ENCODE results near the gene LCT. TPM values are rescaled to one million over a fixed set of nuclear protein-coding genes. Genes with fewer than 3 reads are reported as not detected.

The LCT gene
- total RNA-seq, 1 experiment from 2014 or later = not detected

- H4K20me1 ChIP-seq (ENCODE audit: low read length) = no peaks in the 10 kb centered on the region
- H2AFZ ChIP-seq (ENCODE audit: low read length) = no peak overlapping the region
- peaks cover 51% of the 10 kb centered on the region for H3K36me3 ChIP-seq (ENCODE audit: low read depth, low read length)
- no peaks in the 10 kb centered on the region for H3K9me2 ChIP-seq (replicated peaks; ENCODE audit: low read length)
- ATAC-seq (no peak), DNase-seq (no peak)
- no peak overlapping the region for H3K4me3 ChIP-seq (ENCODE audit: low read length)
- no peaks in the 10 kb centered on the region for H3K4me1 ChIP-seq (ENCODE audit: insufficient read depth, low read length)
- H3K79me2 ChIP-seq (ENCODE audit: low read length) = no peaks in the 10 kb centered on the region
- no peaks in the 10 kb centered on the region for H3F3A ChIP-seq (ENCODE audit: low read length, unreplicated experiment)
- ChIA-PET CTCF (no interaction called here), POLR2A (ENCODE audit: unreplicated experiment) (no interaction called here)
- H3K27ac ChIP-seq (ENCODE audit: low read length) = no peak overlapping the region
- no peak overlapping the region for H3K9ac ChIP-seq (ENCODE audit: low read length)
- no peak overlapping the region for H3K4me2 ChIP-seq (ENCODE audit: low read length)
- no peaks in the 10 kb centered on the region for H3K27me3 ChIP-seq (ENCODE audit: low read length)
- BruUV-seq (replicated peaks) = no TSS peak
- intact Hi-C loops (cut with micrococcal nuclease) = no loop called here
- H3K9me3 ChIP-seq (ENCODE audit: low read length) = no peaks in the 10 kb centered on the region
- TF ChIP-seq EZH2phosphoT487 (IDR thresholded peaks at IDR 0.05; ENCODE audit: borderline replicate concordance, low read length) (no peak), EZH2 (IDR thresholded peaks at IDR 0.05; ENCODE audit: low read length, unreplicated experiment) (no peak), CTCF (conservative IDR thresholded peaks at IDR 0.05; ENCODE audit: low read depth, low read length) (no peak)
Observed at GRCh38 chr2:135850892-135851668, 14.1 kb upstream of the LCT start.

- no peaks in the 10 kb centered on the region for H3K9me3 ChIP-seq (ENCODE audit: low read length)
- H3K36me3 ChIP-seq (ENCODE audit: low read depth, low read length) = peaks cover 49% of the 10 kb centered on the region
- H3K4me3 ChIP-seq (ENCODE audit: low read length) = no peak overlapping the region
- CTCF ChIA-PET = no interaction called here
- H3K9ac ChIP-seq (ENCODE audit: low read length) = no peak overlapping the region
- peaks cover 6% of the 10 kb centered on the region; the same call in 1 of the 2 replicates for H3K4me1 ChIP-seq (ENCODE audit: insufficient read depth, low read length)
- no peaks in the 10 kb centered on the region for H3K27me3 ChIP-seq (ENCODE audit: low read length)
- BruUV-seq (replicated peaks) = no TSS peak
- no peaks in the 10 kb centered on the region for H3F3A ChIP-seq (ENCODE audit: low read length, unreplicated experiment)
- no peaks in the 10 kb centered on the region for H4K20me1 ChIP-seq (ENCODE audit: low read length)
- POLR2A ChIA-PET (ENCODE audit: unreplicated experiment) = no interaction called here
- intact Hi-C loops (cut with micrococcal nuclease) = no loop called here
- no peak overlapping the region for H2AFZ ChIP-seq (ENCODE audit: low read length)
- H3K79me2 ChIP-seq (ENCODE audit: low read length) = no peaks in the 10 kb centered on the region
- H3K4me2 ChIP-seq (ENCODE audit: low read length) = no peak overlapping the region
- no peaks in the 10 kb centered on the region for H3K9me2 ChIP-seq (replicated peaks; ENCODE audit: low read length)
- no peak overlapping the region for H3K27ac ChIP-seq (ENCODE audit: low read length)
- DNase-seq = no peak
- no peak for ATAC-seq
- TF ChIP-seq EZH2 (IDR thresholded peaks at IDR 0.05; ENCODE audit: low read length, unreplicated experiment) (no peak), EZH2phosphoT487 (IDR thresholded peaks at IDR 0.05; ENCODE audit: borderline replicate concordance, low read length) (no peak), CTCF (conservative IDR thresholded peaks at IDR 0.05; ENCODE audit: low read depth, low read length) (no peak)
Observed at GRCh38 chr2:135849087-135849486, 12.1 kb upstream of the LCT start.

- ATAC-seq = no peak
- intact Hi-C loops (cut with micrococcal nuclease) = no loop called here
- CTCF ChIA-PET = no interaction called here
- no peaks in the 10 kb centered on the region for H4K20me1 ChIP-seq (ENCODE audit: low read length)
- TF ChIP-seq CTCF (conservative IDR thresholded peaks at IDR 0.05; ENCODE audit: low read depth, low read length) = no peak
- TF ChIP-seq EZH2phosphoT487 (IDR thresholded peaks at IDR 0.05; ENCODE audit: borderline replicate concordance, low read length) = no peak
- TF ChIP-seq EZH2 (IDR thresholded peaks at IDR 0.05; ENCODE audit: low read length, unreplicated experiment) = no peak
- H3K79me2 ChIP-seq (ENCODE audit: low read length) = no peaks in the 10 kb centered on the region
- DNase-seq = no peak
- H3K27me3 ChIP-seq (ENCODE audit: low read length) = no peaks in the 10 kb centered on the region
- H3K9me3 ChIP-seq (ENCODE audit: low read length) = no peaks in the 10 kb centered on the region
- POLR2A ChIA-PET (ENCODE audit: unreplicated experiment) = no interaction called here
- peaks cover 47% of the 10 kb centered on the region; the same call in 1 of the 2 replicates for H3K36me3 ChIP-seq (ENCODE audit: low read depth, low read length)
- H2AFZ ChIP-seq (ENCODE audit: low read length) = no peak overlapping the region
- no peak overlapping the region for H3K4me3 ChIP-seq (ENCODE audit: low read length)
- no peaks in the 10 kb centered on the region for H3F3A ChIP-seq (ENCODE audit: low read length, unreplicated experiment)
- H3K27ac ChIP-seq (ENCODE audit: low read length) = no peak overlapping the region
- no peak overlapping the region for H3K9ac ChIP-seq (ENCODE audit: low read length)
- peaks cover 10% of the 10 kb centered on the region; the same call in 1 of the 2 replicates for H3K4me1 ChIP-seq (ENCODE audit: insufficient read depth, low read length)
- BruUV-seq (replicated peaks) = no TSS peak
- no peaks in the 10 kb centered on the region for H3K9me2 ChIP-seq (replicated peaks; ENCODE audit: low read length)
- H3K4me2 ChIP-seq (ENCODE audit: low read length) = no peak overlapping the region
Observed at GRCh38 chr2:135845997-135846396, 9.0 kb upstream of the LCT start.
